HG03139 (cell line): ENCODE measurements around the gene CCL21.
"Not testable (repeated sequence)": the region's sequence is repeated elsewhere in the genome, so short reads cannot be mapped to it uniquely, and the experiment has no call there.

ENCODE experiments used
- ATAC-seq: cut with Tn5 transposase; IDR thresholded peaks from one replicate; pipeline ENCODE4 v1.9.1; 2021; ENCODE audit not compliant: unreplicated experiment

The CCL21 gene

GRCh38 chr9:34710023-34710422 is at the start of gene CCL21:
Gene CCL21 (minus strand): TSS chr9:34710136. CDS start chr9:34710066, 70 bp downstream.
- no peak for ATAC-seq

- no peak for ATAC-seq
Observed at GRCh38 chr9:34759432-34760134, 49.6 kb upstream of the CCL21 start.

- not testable (repeated sequence) for ATAC-seq
Observed at GRCh38 chr9:34750320-34750719, 40.4 kb upstream of the CCL21 start.

GRCh38 chr9:34746526-34746925 is 36.6 kb upstream of the CCL21 start:
- ATAC-seq: no peak

GRCh38 chr9:34744295-34745221 is 34.6 kb upstream of the CCL21 start:
- ATAC-seq: no peak

GRCh38 chr9:34742710-34743109 is 32.8 kb upstream of the CCL21 start:
- no peak for ATAC-seq

- no peak for ATAC-seq
Observed at GRCh38 chr9:34741628-34742027, 31.7 kb upstream of the CCL21 start.

GRCh38 chr9:34740176-34740575 is 30.2 kb upstream of the CCL21 start:
- not testable (repeated sequence) for ATAC-seq

GRCh38 chr9:34737677-34738260 is 27.8 kb upstream of the CCL21 start:
- ATAC-seq: no peak

GRCh38 chr9:34734720-34735119 is 24.8 kb upstream of the CCL21 start:
- ATAC-seq: no peak

GRCh38 chr9:34732886-34733285 is 22.9 kb upstream of the CCL21 start:
- no peak for ATAC-seq

GRCh38 chr9:34732478-34732877 is 22.5 kb upstream of the CCL21 start:
- ATAC-seq: no peak

GRCh38 chr9:34723141-34723540 is 13.2 kb upstream of the CCL21 start:
- no peak for ATAC-seq

GRCh38 chr9:34719769-34720025 is 9.8 kb upstream of the CCL21 start:
- ATAC-seq: not testable (repeated sequence)

- no peak for ATAC-seq
Observed at GRCh38 chr9:34719021-34719768, 9.3 kb upstream of the CCL21 start.

GRCh38 chr9:34717996-34718614 is 8.2 kb upstream of the CCL21 start:
- no peak for ATAC-seq

- ATAC-seq: no peak
Observed at GRCh38 chr9:34716711-34717110, 6.8 kb upstream of the CCL21 start.

GRCh38 chr9:34715639-34716215 is 5.8 kb upstream of the CCL21 start:
- ATAC-seq: no peak

GRCh38 chr9:34714007-34714406 is 4.1 kb upstream of the CCL21 start:
- ATAC-seq: no peak

- no peak for ATAC-seq
Observed at GRCh38 chr9:34712140-34712539, 2.2 kb upstream of the CCL21 start.
